DND-41 (cell line): Measurements from ENCODE around the gene LHX3.

Experiments used
- ATAC-seq: fragments of 200-7000 bp; cut with Tn5 transposase; 3 replicates; pipeline ENCODE4 v1.9.1; 2021; ENCODE audit warnings: low read depth; ENCODE audit not compliant: insufficient read depth
- DNase-seq: peaks from one replicate; pipeline ENCODE4 v3.0.0-alpha.2; 2020
- H2AFZ ChIP-seq: 2 replicates; pipeline ENCODE4 v1.6.0; 2012; ENCODE audit warnings: low read depth, low read length
- H3K27ac ChIP-seq: 2 replicates; pipeline ENCODE4 v1.5.1; 2012; ENCODE audit warnings: low read length, inconsistent platforms
- H3K27me3 ChIP-seq: fragments of 200-600 bp; sonication (generic); 2 replicates; pipeline ENCODE4 v1.6.0; 2012; ENCODE audit warnings: low read length, mild to moderate bottlenecking, inconsistent platforms; ENCODE audit not compliant: insufficient read depth, poor library complexity
- H3K36me3 ChIP-seq: 2 replicates; pipeline ENCODE4 v1.5.1; 2012; ENCODE audit warnings: low read length, inconsistent platforms; ENCODE audit not compliant: insufficient read depth
- H3K4me1 ChIP-seq: 2 replicates; pipeline ENCODE4 v1.5.1; 2012; ENCODE audit warnings: mild to moderate bottlenecking, low read length; ENCODE audit not compliant: insufficient read depth
- H3K4me2 ChIP-seq: 2 replicates; pipeline ENCODE4 v1.6.0; 2012; ENCODE audit warnings: mild to moderate bottlenecking, moderate library complexity, low read length, inconsistent platforms; ENCODE audit not compliant: insufficient read depth
- H3K4me3 ChIP-seq, 2 experiments: fragments of 200-600 bp in 1 of 2; shearing (Covaris generic) in 1 of 2; 2 replicates each; pipeline ENCODE4 v1.5.1; 2012 to 2016; ENCODE audit warnings: inconsistent platforms in 2 of 2, low read length in 2 of 2, mild to moderate bottlenecking in 2 of 2, low read depth in 1 of 2, moderate library complexity in 1 of 2
- H3K79me2 ChIP-seq: 2 replicates; pipeline ENCODE4 v1.6.0; 2012; ENCODE audit warnings: low read length, inconsistent platforms; ENCODE audit not compliant: insufficient read depth
- H3K9ac ChIP-seq: 2 replicates; pipeline ENCODE4 v1.6.0; 2012; ENCODE audit warnings: low read depth, mild to moderate bottlenecking, inconsistent platforms, low read length, moderate library complexity
- H3K9me3 ChIP-seq: 2 replicates; pipeline ENCODE4 v1.5.1; 2012; ENCODE audit warnings: low read length, moderate library complexity, mild to moderate bottlenecking, inconsistent platforms; ENCODE audit not compliant: insufficient read depth, severe bottlenecking
- H4K20me1 ChIP-seq: 2 replicates; pipeline ENCODE4 v1.6.0; 2012; ENCODE audit warnings: low read length; ENCODE audit not compliant: insufficient read depth
- EZH2 ChIP-seq: IDR thresholded peaks from 3 replicates; pipeline ENCODE4 v1.6.1; 2012; ENCODE audit warnings: borderline replicate concordance, low read depth, mild to moderate bottlenecking, moderate library complexity, low read length, inconsistent platforms; ENCODE audit not compliant: severe bottlenecking
- TF ChIP-seq, protein P1 (sequence below): IDR thresholded peaks from 2 replicates; pipeline ENCODE4 v1.5.1; 2012; ENCODE audit warnings: borderline replicate concordance, low read length, moderate library complexity, mild to moderate bottlenecking; ENCODE audit not compliant: poor library complexity, severe bottlenecking; ENCODE audit errors: extremely low read depth

Gene LHX3

DNA sequence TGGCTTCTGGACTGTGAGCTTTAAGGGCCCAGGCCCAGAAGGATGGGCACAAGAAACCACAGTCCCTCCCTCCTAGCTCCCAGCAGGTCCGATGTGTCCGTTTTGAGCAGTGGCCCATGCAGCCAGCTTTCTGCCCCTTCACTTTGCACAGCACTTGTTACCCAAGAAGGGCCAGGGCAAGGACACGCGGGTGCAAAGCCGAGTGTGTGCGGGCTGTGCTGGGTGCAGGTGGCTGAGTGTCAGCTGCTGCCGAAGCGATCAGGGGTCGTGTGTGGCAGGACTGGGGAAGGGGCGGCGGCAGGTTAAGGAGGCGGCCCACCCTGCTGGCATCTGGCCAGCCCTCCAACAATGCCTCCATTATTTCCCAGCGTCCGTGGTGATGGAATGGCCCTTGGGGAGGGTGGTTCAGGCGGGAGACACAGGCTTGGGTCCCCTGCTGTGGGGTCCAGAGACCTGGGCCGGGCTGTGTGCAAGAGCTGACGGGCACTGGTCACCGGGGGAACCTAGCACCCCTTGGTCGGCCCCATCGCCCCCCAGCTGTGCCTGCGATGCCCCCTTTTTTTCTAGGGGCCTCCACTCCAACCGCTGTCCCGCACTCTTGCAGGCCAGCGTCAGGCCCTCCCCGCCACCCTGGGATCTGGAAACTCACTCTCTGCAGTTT lies 653 bp downstream of the LHX3 start:
- no peak for TF ChIP-seq EZH2
- TF ChIP-seq, protein P1, sequence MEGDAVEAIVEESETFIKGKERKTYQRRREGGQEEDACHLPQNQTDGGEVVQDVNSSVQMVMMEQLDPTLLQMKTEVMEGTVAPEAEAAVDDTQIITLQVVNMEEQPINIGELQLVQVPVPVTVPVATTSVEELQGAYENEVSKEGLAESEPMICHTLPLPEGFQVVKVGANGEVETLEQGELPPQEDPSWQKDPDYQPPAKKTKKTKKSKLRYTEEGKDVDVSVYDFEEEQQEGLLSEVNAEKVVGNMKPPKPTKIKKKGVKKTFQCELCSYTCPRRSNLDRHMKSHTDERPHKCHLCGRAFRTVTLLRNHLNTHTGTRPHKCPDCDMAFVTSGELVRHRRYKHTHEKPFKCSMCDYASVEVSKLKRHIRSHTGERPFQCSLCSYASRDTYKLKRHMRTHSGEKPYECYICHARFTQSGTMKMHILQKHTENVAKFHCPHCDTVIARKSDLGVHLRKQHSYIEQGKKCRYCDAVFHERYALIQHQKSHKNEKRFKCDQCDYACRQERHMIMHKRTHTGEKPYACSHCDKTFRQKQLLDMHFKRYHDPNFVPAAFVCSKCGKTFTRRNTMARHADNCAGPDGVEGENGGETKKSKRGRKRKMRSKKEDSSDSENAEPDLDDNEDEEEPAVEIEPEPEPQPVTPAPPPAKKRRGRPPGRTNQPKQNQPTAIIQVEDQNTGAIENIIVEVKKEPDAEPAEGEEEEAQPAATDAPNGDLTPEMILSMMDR = no peak
- Histone ChIP-seq H3K36me3 (0 out of 2 replicates have a peak, but pooled peaks cover 3% of the 10 kb centered on the region), H4K20me1 (peaks cover 15% of the 10 kb centered on the region), H3K4me3 (no peak overlapping the region), H3K79me2 (no peaks in the 10 kb centered on the region), H3K27me3 (no peaks in the 10 kb centered on the region), H3K27ac (no peak overlapping the region), H3K9me3 (no peaks in the 10 kb centered on the region), H3K9ac (no peak overlapping the region), H3K4me1 (no peaks in the 10 kb centered on the region), H2AFZ (no peak overlapping the region), H3K4me2 (no peak overlapping the region)
- ATAC-seq = no peak
- DNase-seq = no peak

DNA sequence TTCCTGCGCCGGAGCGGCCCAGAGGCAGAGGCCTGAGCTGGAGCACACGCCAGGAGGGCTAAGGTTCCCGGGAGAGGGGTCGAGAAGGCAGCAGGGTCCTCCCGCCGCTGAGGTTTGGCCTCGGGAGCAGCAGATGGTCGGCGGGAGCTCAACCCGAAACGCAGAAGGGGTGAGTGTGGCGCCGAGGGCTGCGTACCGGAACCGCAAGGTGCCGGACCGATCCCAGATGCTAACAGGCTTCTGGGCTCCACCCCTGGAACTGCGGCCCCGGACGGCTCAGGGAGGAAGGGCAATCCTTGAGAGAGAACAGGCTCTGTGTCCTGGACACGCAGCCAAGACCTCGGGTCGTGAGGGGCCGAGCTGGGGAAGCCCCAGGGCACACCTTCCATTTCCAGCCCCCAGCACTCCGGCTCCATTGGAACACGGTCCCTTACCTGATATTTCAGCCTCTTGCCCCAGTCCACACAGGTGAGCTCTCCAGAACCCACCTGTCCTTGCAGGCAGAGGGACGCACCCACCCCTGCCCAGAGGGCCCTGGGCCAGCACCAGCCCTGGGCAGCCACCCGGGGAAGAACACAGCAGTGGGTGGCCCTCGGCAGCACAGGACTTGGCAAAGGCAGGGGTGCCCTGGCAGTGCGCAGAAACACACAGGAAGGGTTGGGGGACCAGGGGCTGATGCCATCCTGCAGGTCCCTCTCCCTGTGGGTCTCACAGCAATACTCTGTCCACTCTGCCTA lies 1.4 kb downstream of the LHX3 start:
- H4K20me1 ChIP-seq = peaks cover 15% of the 10 kb centered on the region
- ATAC-seq (no peak), DNase-seq (no peak)
- H3K9ac ChIP-seq = no peak overlapping the region
- H3K27me3 ChIP-seq = no peaks in the 10 kb centered on the region
- no peak overlapping the region for H2AFZ ChIP-seq
- TF ChIP-seq, protein P1 = no peak
- no peak for TF ChIP-seq EZH2
- no peaks in the 10 kb centered on the region for H3K9me3 ChIP-seq
- H3K36me3 ChIP-seq = no peaks in the 10 kb centered on the region
- no peaks in the 10 kb centered on the region for H3K79me2 ChIP-seq
- H3K4me3 ChIP-seq = no peak overlapping the region
- no peaks in the 10 kb centered on the region for H3K4me1 ChIP-seq
- no peak overlapping the region for H3K27ac ChIP-seq
- no peak overlapping the region for H3K4me2 ChIP-seq

DNA sequence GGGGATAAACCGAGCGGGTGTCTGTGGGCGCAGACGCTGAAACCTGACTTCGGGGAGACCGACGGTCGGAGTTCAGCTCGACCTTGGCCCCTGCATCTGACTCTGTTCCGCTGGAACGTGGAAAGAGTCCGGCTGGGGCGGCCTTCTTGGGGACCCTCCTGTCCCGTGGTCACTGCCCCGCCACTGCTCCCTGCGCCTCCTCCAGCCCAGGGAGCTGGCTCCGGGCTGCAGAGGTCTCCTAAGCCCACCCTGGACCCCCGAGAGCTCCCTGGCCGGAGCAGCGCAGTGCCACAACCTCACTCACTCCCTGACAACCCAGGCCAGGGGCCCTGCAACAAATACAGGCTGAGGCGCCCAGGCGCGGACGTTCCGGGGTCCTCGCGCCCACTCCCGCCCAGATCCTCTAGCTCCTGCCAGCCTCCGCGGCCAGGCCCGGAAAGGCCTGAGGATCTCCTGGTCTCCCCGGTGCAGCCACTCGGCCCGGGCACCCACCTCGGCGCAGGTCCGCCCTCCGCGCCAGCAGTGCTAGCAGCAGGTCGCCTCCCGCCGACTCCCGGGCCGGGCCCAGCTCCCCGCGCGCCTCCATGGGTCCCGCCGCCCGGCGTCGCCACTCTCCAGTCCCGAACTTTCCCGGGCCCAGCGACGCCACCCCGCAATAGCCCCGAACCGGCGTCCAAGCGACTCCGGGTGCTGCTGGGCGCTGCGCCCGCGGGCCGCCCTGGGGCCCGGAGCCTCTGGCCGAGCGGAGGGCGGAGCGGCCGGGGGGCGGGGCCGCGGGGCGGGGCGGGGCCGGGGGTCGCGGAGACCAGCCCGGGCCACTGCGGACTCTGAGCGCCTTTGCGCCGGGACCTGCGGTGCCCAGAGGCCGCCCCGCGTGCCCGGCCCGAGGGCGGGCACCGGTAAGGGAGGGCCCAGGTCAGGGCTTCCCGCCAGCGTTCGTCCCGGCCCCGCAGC lies 2.2 kb downstream of the LHX3 start:
- TF ChIP-seq EZH2 = no peak
- TF ChIP-seq, protein P1 = no peak
- H3K36me3 ChIP-seq = no peaks in the 10 kb centered on the region
- no peaks in the 10 kb centered on the region for H3K79me2 ChIP-seq
- no peaks in the 10 kb centered on the region for H3K27me3 ChIP-seq
- H3K4me3 ChIP-seq = no peak overlapping the region
- ATAC-seq = no peak
- no peak overlapping the region for H3K27ac ChIP-seq
- no peaks in the 10 kb centered on the region for H3K9me3 ChIP-seq
- no peaks in the 10 kb centered on the region for H3K4me1 ChIP-seq
- H3K9ac ChIP-seq = no peak overlapping the region
- no peak for DNase-seq
- peaks cover 15% of the 10 kb centered on the region for H4K20me1 ChIP-seq
- H3K4me2 ChIP-seq = no peak overlapping the region
- H2AFZ ChIP-seq = no peak overlapping the region
